ENCODE measurements around the gene UBAP1. TPM values are rescaled to one million over a fixed set of nuclear protein-coding genes. Genes with fewer than 3 reads are reported as not detected.
"Not testable (repeated sequence)": the region's sequence is repeated elsewhere in the genome, so short reads cannot be mapped to it uniquely, and the experiment has no call there.

UBAP1 gene
- total and polyA plus RNA-seq, 2 experiments from 2014 or later = 17.4 to 20.7 TPM

DNA sequence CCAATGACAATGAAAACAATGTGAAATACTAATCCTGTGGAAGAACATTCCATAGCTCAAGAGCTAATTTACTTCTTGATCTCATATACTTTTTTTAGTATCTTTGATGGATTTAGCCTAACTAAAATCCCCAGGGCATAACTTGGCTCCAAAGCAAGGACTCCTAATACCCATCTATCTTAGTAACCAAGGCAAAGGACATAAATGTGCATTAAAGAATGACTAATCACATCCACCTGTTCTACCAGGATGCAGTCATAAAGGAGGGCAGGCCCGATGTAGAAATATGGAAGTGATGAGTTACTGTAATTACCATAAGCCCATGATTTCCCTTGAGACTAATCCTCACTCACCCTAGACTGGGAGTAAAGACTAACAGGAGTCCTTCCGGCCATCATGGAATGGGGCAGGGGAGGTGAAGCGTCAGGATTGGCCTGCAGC lies 93.3 kb downstream of the UBAP1 start:
- no peak overlapping the region for H3K4me2 ChIP-seq
- no peaks in the 10 kb centered on the region for H3K36me3 Mint-ChIP-seq (ENCODE audit: low read depth)
- H3K4me3 ChIP-seq = no peak overlapping the region
- H3K9me3 Mint-ChIP-seq = no peaks in the 10 kb centered on the region
- ATAC-seq = no peak
- H3K4me1 Mint-ChIP-seq = no peaks in the 10 kb centered on the region
- H3K4me3 Mint-ChIP-seq = no peak overlapping the region
- H3K36me3 ChIP-seq (ENCODE audit: insufficient read depth) = no peaks in the 10 kb centered on the region
- H3K4me1 ChIP-seq (ENCODE audit: insufficient read depth) = no peaks in the 10 kb centered on the region
- H3F3A ChIP-seq (replicated peaks; ENCODE audit: low read depth) = no peaks in the 10 kb centered on the region
- no peaks in the 10 kb centered on the region for H4K20me1 ChIP-seq (replicated peaks; ENCODE audit: insufficient read depth)
- no peak overlapping the region for H2AFZ ChIP-seq
- H3K9me2 ChIP-seq (ENCODE audit: insufficient read depth) = no peaks in the 10 kb centered on the region
- DNase-seq (ENCODE audit: low spot score) = no peak
- no peak overlapping the region for H3K27ac ChIP-seq (ENCODE audit: low read depth)
- H3K27ac Mint-ChIP-seq = no peak overlapping the region
- no peaks in the 10 kb centered on the region for H3K27me3 Mint-ChIP-seq (ENCODE audit: insufficient read depth, low read depth, poor library complexity)
- TF ChIP-seq CREB1 (CRISPR knock-in tag; IDR thresholded peaks at IDR 0.05; ENCODE audit: low read depth) (no peak), ZNF114 (CRISPR knock-in tag; IDR thresholded peaks at IDR 0.05) (no peak), EZH2 (IDR thresholded peaks at IDR 0.05; ENCODE audit: low read depth, unreplicated experiment) (no peak), ZNF331 (CRISPR knock-in tag; IDR thresholded peaks at IDR 0.05; ENCODE audit: low read depth) (no peak)
- no peaks in the 10 kb centered on the region for H3K27me3 ChIP-seq (ENCODE audit: insufficient read depth)
- H3K79me2 ChIP-seq (replicated peaks; ENCODE audit: insufficient read depth) = no peaks in the 10 kb centered on the region

DNA sequence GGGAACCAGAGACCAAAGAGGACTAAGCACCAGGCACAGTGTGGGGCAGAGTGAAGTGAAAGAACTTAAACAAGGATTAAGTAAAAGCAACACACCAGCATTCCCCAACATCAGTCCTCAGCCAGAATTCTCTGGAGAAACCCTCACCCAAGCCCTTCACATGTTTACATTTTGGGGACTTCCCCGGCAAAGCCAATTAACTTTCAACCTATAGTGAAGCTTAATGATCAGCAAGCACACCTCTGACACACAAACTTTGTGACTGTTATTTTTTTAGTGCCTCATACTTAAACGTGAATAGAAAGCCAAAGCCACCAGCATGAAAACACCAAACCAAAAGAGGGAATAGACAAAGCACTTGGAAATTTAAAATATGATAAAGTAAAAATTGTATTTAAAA lies 94.7 kb downstream of the UBAP1 start:
- not testable (repeated sequence) for H3K79me2 ChIP-seq (replicated peaks; ENCODE audit: insufficient read depth); H3K27ac Mint-ChIP-seq; H3K27me3 Mint-ChIP-seq (ENCODE audit: insufficient read depth, low read depth, poor library complexity); H3K4me1 Mint-ChIP-seq; H3K9me3 Mint-ChIP-seq; H3K27ac ChIP-seq (ENCODE audit: low read depth); H3K27me3 ChIP-seq (ENCODE audit: insufficient read depth); H3K4me3 Mint-ChIP-seq; H4K20me1 ChIP-seq (replicated peaks; ENCODE audit: insufficient read depth); ATAC-seq; H3K36me3 Mint-ChIP-seq (ENCODE audit: low read depth); H2AFZ ChIP-seq; H3K9me2 ChIP-seq (ENCODE audit: insufficient read depth); H3K4me3 ChIP-seq; H3K4me1 ChIP-seq (ENCODE audit: insufficient read depth); DNase-seq (ENCODE audit: low spot score); H3K36me3 ChIP-seq (ENCODE audit: insufficient read depth); H3F3A ChIP-seq (replicated peaks; ENCODE audit: low read depth); H3K4me2 ChIP-seq

DNA sequence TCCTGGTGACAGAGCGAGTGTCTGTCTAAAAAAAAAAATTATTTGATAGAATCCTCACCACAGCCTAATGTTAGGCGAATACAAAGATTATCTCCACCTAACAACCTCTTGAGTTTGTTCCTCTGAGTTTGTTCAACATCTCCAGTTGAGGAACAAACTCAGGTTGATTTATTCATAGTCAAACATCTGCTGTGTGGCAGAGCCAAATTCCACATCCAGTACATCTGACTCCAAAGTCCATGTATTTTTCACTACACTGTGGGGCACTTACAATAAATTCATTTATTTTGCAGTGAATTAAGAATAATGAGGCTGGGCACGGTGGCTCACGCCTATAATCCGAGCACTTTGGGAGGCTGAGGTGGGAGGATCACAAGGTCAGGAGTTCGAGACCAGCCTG lies 97.0 kb downstream of the UBAP1 start:
- no peaks in the 10 kb centered on the region for H3K9me3 Mint-ChIP-seq
- TF ChIP-seq, protein P1, sequence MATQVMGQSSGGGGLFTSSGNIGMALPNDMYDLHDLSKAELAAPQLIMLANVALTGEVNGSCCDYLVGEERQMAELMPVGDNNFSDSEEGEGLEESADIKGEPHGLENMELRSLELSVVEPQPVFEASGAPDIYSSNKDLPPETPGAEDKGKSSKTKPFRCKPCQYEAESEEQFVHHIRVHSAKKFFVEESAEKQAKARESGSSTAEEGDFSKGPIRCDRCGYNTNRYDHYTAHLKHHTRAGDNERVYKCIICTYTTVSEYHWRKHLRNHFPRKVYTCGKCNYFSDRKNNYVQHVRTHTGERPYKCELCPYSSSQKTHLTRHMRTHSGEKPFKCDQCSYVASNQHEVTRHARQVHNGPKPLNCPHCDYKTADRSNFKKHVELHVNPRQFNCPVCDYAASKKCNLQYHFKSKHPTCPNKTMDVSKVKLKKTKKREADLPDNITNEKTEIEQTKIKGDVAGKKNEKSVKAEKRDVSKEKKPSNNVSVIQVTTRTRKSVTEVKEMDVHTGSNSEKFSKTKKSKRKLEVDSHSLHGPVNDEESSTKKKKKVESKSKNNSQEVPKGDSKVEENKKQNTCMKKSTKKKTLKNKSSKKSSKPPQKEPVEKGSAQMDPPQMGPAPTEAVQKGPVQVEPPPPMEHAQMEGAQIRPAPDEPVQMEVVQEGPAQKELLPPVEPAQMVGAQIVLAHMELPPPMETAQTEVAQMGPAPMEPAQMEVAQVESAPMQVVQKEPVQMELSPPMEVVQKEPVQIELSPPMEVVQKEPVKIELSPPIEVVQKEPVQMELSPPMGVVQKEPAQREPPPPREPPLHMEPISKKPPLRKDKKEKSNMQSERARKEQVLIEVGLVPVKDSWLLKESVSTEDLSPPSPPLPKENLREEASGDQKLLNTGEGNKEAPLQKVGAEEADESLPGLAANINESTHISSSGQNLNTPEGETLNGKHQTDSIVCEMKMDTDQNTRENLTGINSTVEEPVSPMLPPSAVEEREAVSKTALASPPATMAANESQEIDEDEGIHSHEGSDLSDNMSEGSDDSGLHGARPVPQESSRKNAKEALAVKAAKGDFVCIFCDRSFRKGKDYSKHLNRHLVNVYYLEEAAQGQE (IDR thresholded peaks at IDR 0.05; ENCODE audit: unreplicated experiment) = no peak
- no peak for TF ChIP-seq ZNF114 (CRISPR knock-in tag; IDR thresholded peaks at IDR 0.05)
- TF ChIP-seq STAT1 (IDR thresholded peaks at IDR 0.05; ENCODE audit: unreplicated experiment) = no peak
- no peak for TF ChIP-seq NANOG (IDR thresholded peaks at IDR 0.05; ENCODE audit: borderline replicate concordance)
- TF ChIP-seq, protein P2, sequence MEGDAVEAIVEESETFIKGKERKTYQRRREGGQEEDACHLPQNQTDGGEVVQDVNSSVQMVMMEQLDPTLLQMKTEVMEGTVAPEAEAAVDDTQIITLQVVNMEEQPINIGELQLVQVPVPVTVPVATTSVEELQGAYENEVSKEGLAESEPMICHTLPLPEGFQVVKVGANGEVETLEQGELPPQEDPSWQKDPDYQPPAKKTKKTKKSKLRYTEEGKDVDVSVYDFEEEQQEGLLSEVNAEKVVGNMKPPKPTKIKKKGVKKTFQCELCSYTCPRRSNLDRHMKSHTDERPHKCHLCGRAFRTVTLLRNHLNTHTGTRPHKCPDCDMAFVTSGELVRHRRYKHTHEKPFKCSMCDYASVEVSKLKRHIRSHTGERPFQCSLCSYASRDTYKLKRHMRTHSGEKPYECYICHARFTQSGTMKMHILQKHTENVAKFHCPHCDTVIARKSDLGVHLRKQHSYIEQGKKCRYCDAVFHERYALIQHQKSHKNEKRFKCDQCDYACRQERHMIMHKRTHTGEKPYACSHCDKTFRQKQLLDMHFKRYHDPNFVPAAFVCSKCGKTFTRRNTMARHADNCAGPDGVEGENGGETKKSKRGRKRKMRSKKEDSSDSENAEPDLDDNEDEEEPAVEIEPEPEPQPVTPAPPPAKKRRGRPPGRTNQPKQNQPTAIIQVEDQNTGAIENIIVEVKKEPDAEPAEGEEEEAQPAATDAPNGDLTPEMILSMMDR (conservative IDR thresholded peaks at IDR 0.05; ENCODE audit: low read depth in 2 of 2) = no peak
- TF ChIP-seq, protein P3, sequence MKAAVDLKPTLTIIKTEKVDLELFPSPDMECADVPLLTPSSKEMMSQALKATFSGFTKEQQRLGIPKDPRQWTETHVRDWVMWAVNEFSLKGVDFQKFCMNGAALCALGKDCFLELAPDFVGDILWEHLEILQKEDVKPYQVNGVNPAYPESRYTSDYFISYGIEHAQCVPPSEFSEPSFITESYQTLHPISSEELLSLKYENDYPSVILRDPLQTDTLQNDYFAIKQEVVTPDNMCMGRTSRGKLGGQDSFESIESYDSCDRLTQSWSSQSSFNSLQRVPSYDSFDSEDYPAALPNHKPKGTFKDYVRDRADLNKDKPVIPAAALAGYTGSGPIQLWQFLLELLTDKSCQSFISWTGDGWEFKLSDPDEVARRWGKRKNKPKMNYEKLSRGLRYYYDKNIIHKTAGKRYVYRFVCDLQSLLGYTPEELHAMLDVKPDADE (IDR thresholded peaks at IDR 0.05) = no peak
- TF ChIP-seq EZH2phosphoT487 (IDR thresholded peaks at IDR 0.05; ENCODE audit: unreplicated experiment) = no peak
- TF ChIP-seq EZH2 (IDR thresholded peaks at IDR 0.05; ENCODE audit: low read depth, unreplicated experiment) = no peak
- TF ChIP-seq POLR2AphosphoS5 (IDR thresholded peaks at IDR 0.05; ENCODE audit: low read depth) = no peak

More for the DNA sequence above, 97.0 kb downstream of the UBAP1 start:
- no peaks in the 10 kb centered on the region for H4K20me1 ChIP-seq (replicated peaks; ENCODE audit: insufficient read depth)
- no peaks in the 10 kb centered on the region for H3F3A ChIP-seq (replicated peaks; ENCODE audit: low read depth)
- DNase-seq (ENCODE audit: low spot score) (no peak), ATAC-seq (no peak)
- Mint-ChIP-seq H3K4me1 (no peaks in the 10 kb centered on the region), H3K27me3 (ENCODE audit: insufficient read depth, low read depth, poor library complexity) (no peaks in the 10 kb centered on the region), H3K4me3 (no peak overlapping the region), H3K36me3 (ENCODE audit: low read depth) (no peaks in the 10 kb centered on the region), H3K27ac (no peak overlapping the region)
- no peaks in the 10 kb centered on the region for H3K79me2 ChIP-seq (replicated peaks; ENCODE audit: insufficient read depth)
- no peak overlapping the region for H2AFZ ChIP-seq
- no peak overlapping the region for H3K27ac ChIP-seq (ENCODE audit: low read depth)
- no peaks in the 10 kb centered on the region for H3K36me3 ChIP-seq (ENCODE audit: insufficient read depth)
- no peaks in the 10 kb centered on the region for H3K9me2 ChIP-seq (ENCODE audit: insufficient read depth)
- H3K4me3 ChIP-seq = no peak overlapping the region
- no peaks in the 10 kb centered on the region for H3K4me1 ChIP-seq (ENCODE audit: insufficient read depth)
- H3K4me2 ChIP-seq = no peak overlapping the region
- no peaks in the 10 kb centered on the region for H3K27me3 ChIP-seq (ENCODE audit: insufficient read depth)
